ENCODE data around the gene PHYKPL.
"Not testable (repeated sequence)": the region's sequence is repeated elsewhere in the genome, so short reads cannot be mapped to it uniquely, and the experiment has no call there.

The PHYKPL gene

GRCh38 chr5:178238711-178239592 lies 6.3 kb upstream of the PHYKPL start:
- no peak for DNase-seq

GRCh38 chr5:178238313-178238635 lies 5.7 kb upstream of the PHYKPL start:
- DNase-seq: no peak

DNA sequence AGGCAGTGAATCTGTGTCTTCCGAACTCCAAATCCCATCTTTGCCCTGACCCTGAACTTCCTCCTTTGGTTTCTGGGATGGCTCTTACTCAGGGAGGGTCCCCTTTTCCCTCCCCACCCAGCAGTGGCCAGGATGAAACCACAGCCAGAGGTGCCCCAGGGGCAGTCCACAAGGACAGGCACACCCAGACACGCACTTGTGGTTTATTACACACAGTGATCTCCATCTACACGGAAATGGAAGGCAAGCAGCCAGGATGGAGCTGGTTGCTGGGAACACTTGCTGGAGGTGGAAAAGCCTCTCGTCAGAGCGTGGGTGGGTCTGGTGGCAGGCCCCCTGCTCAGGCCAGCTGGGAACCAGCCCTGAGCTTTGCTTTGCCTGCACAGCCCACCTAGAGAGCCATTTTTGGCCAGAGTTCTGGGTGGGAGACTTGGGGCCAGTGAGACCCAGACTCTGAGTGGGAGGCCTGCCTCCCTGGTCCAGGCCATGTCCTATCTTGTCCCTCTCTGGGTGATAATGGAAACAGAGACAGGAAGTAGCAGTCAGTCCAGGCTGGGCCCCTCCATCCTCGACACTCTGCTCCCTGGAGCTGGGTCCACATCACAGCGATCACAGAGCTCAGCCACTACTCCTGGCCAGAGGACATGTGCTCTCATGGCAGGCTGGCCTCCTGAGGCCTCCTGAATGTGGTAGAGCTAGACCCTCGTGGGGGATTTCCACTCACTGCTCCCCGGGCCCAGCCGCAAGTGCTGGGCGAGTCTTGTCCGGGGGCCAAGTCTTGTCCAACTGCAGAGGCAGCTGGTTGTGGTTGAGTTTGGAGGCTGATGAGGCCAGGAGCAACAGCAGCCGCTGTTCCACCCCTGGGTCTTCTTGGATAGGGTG lies 5.1 kb upstream of the PHYKPL start:
- DNase-seq: no peak

DNA sequence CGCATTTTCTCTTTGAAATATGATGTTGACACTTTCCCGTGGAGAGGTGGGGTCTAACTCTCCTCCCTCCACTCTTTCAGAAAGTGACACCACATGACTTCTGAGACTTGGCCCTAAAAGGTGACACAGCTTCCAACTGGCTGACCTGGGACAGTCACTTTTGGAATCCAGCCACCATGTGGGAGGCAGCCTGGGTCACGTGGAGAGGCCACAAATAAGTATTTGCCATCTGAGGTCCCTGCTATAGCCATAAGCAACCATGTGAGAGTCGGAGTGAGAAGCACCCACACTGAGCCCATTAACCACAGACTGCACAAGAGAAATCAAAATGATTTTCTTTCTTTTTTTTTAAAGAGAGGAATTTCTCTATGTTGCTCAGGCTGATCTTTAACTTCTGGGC lies 4.1 kb upstream of the PHYKPL start:
- DNase-seq: no peak

GRCh38 chr5:178236126-178236525 lies 3.5 kb upstream of the PHYKPL start:
- DNase-seq: no peak

DNA sequence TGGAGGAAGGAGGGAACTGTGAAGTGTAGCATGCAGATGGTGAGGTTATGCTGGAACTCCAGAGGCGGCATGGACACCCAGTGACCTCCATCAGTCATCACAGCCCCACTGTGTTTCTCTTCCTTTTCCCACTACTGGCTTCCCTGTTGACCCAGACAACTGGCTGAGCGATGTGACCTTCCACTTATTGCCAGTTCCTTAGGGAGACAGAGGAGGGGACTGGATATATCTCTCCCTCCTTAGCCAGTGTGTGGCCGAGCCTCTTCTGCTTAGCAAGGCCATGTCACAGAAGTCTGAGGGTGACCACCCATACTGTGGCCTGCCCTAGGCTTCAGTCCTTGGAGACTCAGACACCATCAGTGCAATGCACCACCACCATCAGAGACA lies 3.0 kb upstream of the PHYKPL start:
- DNase-seq: no peak

DNA sequence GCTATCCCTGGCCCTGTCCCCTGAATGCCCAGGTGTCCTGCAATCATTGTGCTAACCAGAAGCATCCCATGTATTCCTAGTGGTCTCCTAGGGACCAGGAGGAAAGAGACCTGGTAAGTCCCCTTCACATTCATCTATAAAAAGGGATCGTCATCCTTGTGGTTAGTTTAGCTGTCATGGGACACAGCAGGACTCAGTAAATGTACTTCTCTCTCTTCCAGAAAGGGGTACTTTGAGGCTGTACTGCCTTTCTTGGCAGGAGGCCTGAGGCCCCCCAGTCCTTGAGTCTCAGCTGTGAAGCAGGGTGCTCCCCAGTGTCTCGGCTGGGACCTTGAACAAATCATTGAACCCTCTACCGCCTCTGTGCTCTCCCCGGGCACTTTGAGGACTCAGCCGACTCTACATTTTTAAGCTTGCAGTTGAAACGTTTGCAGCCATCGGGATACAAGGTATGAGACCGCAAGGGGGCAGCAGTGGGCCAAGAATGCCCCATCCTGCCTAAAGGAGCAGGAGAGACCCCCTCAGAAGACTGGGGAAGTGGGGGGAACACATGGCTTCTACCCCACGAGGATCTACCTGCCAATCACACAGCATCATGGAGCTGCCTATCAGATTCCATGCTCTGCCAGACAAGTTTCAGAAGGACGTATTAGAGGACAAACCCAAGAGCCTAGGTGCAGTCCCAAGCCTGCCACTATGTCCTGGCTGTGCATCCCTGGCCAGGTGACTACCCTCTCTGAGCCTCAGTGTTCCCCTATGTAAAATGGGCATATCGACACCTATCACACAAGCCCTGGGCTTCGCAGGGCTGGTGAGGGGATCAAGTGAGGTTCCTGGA lies 2.4 kb upstream of the PHYKPL start:
- DNase-seq: peak; percentile 88

DNA sequence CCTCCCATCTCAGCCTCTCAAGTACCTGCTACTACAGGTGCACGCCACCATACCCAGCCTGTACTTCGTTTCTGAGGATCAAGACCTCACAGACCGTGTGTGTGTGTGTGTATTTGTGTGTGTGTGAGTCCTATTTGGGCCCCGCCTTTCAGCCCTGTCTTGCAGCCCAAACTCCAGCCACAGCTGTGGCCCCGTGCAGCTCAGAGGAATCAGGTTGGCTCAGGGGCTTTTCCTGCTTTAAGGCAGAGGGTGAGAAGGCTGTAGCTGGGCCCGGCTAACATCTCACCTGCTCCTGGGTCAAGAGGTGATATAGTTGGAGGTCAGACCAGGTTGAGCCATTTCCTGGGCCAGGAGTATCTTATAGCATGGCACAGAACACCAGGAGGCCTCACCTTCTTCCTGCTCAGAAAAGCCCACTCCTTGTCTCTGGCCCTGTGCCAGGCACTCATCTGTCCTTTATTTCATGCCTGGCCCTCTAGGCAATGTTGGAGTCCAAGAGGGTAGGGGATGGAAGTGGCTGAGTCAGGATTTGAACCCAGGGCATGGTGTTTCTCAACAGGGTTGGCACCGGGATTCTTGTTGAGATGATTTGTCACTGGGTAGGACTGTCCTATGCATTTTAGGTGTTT lies 1.6 kb upstream of the PHYKPL start:
- no peak for DNase-seq

DNA sequence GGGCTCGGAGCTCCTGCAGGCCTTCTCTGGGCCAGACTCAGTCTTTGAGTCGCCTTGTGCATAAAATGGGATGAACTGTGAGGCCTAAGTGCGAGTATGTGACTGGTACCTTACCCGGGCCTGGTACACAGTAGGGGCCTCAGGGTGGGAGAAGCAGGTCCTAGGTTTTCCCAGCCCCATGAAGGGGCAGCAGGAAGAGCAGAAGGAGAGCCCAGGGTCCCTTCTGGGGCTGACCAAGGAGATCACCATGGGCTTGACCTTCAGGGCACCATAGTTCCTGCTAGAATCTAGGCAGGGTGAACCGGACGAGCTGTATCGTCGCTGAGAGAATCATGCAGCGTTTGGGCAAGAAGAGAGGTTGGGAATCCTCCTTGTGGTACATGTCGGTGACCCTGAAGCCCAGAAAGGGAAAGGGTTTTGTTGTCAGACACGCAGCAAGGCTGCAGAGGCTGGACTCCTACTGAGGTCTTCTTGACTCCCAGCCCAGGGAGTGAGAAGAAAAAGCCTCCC lies 373 bp upstream of the PHYKPL start:
- no peak for DNase-seq

DNA sequence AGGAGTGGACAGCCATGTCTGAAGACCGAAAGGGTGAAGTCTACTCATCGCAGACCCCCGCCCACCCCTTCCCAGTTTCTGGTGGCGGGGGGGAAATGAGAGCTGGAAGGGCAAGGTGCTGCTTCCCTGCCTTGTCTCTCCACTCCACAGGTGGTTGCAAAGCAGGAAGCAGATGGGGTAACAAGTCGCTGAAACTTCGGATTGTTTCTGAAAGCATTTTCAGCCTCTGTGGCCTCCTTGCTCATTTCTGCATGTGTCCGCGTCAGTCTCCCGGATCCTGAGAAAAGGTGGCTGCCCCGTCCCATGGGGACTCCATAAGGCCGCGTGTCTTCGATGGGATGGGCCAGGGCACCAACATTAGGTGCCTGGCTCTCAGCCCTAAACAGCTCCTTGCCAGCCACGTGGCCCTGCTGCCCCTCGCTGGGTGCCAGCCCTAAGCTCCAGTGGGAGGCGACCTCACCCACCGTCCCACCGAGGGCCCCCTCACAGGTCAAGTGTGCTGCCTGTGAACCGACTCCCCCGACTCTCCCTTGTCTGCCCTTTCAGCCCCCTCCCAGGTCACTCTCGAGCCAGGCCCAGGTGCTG lies 971 bp downstream of the PHYKPL start:
- no peak for DNase-seq

GRCh38 chr5:178230879-178231538 lies 1.6 kb downstream of the PHYKPL start:
- DNase-seq: no peak

DNA sequence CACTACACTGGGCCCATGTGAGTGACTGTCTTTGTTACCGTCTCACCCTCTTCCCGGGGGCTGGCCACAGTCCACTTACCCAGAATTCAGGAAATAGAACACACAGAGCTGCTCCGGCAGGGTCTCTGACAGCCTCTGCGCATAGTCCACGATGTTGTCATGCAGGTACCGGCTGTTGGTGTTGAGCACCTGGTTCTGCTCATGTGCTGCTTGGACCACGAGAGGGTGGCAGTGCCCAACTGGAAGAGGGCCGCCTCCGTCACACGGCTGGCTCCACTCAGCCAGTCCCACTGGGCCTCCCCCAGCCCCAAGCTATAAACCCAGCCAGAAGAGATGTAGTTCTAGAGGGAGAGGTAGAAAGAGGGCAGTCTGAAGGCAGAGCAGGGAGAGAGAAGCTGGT lies 2.7 kb downstream of the PHYKPL start:
- DNase-seq: no peak

DNA sequence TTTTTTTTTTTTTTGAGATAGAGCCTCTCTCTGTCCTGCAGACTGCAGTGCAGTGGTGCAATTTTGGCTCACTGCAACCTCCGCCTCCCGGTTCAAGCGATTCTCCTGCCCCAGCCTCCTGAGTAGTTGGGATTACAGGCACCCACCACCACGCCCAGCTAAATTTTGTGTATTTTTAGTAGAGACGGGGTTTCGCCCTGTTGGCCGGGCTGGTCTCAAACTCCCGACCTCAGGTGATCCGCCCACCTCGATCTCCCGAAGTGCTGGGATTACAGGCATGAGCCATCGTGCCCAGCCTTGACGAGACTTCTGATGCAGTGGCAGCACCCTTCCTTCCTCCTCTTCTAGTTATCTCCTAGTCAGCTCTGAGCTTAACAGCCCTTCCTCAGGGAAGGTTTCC lies 3.5 kb downstream of the PHYKPL start:
- not testable (repeated sequence) for DNase-seq

DNA sequence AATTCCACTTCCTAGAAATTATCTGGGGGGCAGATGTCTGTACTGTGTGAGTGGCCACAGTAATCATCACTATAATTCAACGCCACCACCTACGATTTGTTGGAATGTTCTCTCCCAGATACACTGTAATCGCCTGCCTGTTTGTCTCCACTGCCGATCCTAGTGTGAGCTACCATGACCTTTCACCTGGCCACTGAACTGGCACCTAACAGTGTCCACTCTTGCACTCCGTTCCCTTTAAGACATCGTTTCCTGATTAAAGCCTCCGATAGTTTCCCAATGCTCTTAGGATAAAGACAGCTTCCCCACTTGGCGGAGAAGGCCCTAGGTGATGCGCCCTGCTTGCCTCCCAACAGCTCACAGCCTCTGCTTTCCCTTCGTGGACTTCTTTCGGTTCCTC lies 4.0 kb downstream of the PHYKPL start:
- DNase-seq: no peak

DNA sequence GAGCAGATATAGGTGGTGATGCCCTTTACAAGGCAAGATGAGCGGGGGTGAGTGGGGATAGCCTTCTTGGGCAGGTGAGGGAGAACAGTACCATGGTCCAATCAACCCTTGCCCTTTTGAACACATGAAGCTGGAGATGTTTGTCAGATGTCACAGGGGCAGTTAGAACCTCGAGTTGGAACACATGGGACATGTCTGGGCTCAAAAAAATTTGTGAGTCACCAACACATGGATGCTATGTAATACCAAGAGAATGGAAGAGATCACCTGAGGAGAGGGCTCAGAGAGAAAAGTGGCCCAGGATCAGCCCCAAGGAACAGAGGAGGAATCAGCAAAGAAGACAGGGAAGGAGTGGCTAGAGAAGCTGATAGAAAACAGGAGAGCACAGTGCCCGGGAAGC lies 4.7 kb downstream of the PHYKPL start:
- no peak for DNase-seq

DNA sequence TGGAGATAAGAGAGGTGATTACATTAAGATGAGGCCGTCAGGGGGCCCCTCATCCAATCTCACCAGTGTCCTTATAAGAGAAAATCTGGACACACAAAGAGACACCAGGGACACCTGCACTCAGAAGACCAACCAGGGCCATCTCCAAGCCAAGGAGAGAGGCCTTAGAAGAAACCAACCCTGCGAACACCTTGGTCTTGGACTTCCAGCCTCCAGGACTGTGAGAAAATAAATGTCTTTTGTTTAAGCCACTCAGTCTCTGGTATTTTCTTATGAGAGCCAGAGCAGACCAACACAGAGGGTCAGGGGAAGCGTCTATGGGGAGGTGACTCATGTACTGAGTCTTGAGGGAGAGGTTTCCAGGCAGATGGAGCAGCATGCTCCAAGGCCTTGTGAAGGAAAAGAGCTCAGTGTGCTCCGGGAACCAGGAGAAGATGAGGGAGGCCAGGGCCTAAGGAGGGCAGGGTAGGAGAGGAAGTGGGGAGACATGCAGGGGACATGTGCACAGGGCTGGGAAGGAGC lies 5.4 kb downstream of the PHYKPL start:
- DNase-seq: no peak

- no peak for DNase-seq
These were observed 7.4 kb downstream of the PHYKPL start for GRCh38 chr5:178225174-178225573.

DNA sequence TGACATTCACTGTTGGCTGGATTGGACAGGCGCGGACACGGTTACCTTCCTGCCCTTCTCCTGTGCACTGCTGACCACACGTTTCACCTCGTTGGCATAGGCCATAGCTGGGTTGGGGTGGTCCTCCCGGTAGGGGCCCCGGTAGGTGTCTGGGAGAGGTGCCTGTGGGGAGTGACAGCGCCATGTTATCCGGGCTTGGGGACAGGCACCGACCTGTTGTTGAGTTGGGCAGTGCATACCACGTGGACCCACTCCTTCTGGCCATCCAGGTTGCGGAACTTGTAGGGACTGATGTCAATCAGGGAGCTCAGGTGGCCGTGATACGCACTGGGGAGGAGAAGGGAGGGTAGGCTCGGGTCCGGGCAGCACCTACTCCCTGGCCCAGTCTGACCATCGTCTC lies 8.2 kb downstream of the PHYKPL start:
- DNase-seq: no peak

- DNase-seq: no peak
These were observed 8.7 kb downstream of the PHYKPL start for GRCh38 chr5:178223828-178224335.

DNA sequence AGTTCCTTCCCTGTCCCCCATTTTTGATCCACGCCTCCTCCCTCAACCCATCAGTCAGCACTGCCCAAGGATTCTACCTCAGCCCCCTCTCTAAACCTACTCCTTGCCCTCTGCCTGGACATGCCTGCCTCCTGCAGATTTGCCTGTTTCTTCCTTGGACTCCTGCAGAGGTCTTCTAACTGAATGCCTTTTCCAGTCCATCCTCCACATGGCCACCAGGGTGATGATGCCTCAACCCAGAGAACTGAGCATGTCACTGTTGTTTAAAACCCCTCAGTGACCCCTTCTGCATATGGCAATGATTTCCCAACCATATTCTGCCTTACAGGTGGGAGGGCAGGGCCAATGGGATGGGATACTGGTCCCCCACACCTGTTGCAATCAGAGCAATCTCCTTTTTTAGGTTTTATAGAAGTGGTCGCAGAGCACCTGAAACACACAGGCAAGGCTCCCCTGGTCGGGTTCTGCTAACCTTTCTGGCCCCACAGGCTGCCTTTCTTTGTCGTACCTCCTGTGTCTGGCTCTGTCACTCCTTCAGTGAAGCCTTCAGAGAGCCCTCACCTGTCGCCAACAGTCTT lies 9.3 kb downstream of the PHYKPL start:
- no peak for DNase-seq

- no peak for DNase-seq
These were observed 10.3 kb downstream of the PHYKPL start for GRCh38 chr5:178222292-178222691.
